ENCODE results near the gene ZNF358.
"Not testable (repeated sequence)": the region's sequence is repeated elsewhere in the genome, so short reads cannot be mapped to it uniquely, and the experiment has no call there.

The ZNF358 gene

DNA sequence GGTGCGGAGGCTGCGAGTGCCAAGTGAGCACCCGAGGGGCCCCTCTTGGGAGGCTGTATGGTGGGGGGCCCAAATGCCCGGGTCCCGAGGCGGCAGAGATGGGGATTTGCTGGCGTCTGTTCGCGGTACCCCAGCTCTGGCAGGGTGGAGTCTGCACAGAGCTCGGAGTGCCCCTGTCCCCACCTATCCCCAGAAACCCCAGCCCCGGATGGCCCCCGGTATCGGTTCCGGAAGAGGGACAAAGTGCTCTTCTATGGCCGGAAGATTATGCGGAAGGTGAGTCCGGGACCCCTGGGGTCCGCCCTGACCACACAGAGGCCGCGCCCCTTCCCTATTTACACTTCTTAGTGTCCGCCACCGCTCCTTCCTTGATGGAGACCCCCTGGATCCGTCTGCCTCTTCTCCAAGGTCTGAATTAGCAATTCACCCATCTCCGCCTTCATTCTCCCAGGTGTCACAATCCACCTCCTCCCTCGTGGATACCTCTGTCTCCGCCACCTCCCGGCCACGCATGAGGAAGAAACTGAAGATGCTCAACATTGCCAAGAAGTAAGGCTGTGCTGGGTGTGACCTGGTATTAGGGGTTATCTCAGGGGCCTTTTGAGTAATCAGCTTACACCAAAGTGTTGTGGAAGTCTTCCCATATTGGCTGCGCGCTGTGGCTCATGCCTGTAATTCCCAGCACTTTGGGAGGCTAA, 20.2 kb downstream of the ZNF358 start:
- no peak for DNase-seq (ENCODE audit: low read depth in 2 of 2)

GRCh38 chr19:7538990-7539389, 23.1 kb downstream of the ZNF358 start:
- not testable (repeated sequence) for DNase-seq (ENCODE audit: low read depth in 2 of 2)

DNA sequence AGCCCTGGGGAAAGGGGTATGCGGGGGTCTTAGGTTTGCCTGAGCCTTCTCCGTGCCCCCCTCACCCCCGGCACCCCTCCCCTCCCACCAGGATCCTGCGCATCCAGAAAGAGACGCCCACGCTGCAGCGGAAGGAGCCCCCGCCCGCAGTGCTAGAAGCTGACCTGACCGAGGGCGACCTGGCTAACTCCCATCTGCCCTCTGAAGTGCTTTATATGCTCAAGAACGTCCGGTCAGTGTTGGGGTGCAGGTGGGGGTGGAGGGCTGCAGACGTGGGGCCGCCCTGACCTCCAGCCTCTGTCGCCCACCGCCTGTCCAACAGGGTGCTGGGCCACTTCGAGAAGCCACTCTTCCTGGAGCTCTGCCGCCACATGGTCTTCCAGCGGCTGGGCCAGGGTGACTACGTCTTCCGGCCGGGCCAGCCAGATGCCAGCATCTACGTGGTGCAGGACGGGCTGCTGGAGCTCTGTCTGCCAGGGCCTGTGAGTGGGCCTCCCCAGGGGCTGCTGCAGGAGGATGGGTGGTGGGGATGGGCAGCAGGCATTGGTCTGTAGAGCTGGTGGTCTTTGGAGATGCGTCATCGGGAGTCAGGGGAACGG, 24.0 kb downstream of the ZNF358 start:
- DNase-seq (ENCODE audit: low read depth in 2 of 2): no peak

GRCh38 chr19:7540761-7541474, 25.0 kb downstream of the ZNF358 start:
- DNase-seq (ENCODE audit: low read depth in 2 of 2): peak; percentile 37 to 57

GRCh38 chr19:7541475-7541824, 25.5 kb downstream of the ZNF358 start:
- no peak for DNase-seq (ENCODE audit: low read depth in 2 of 2)

- DNase-seq (ENCODE audit: low read depth in 2 of 2): no peak
Observed at GRCh38 chr19:7541828-7542443, 26.0 kb downstream of the ZNF358 start.

GRCh38 chr19:7542556-7543348, 26.8 kb downstream of the ZNF358 start:
- no peak for DNase-seq (ENCODE audit: low read depth in 2 of 2)

GRCh38 chr19:7544626-7545025, 28.7 kb downstream of the ZNF358 start:
- no peak for DNase-seq (ENCODE audit: low read depth in 2 of 2)

DNA sequence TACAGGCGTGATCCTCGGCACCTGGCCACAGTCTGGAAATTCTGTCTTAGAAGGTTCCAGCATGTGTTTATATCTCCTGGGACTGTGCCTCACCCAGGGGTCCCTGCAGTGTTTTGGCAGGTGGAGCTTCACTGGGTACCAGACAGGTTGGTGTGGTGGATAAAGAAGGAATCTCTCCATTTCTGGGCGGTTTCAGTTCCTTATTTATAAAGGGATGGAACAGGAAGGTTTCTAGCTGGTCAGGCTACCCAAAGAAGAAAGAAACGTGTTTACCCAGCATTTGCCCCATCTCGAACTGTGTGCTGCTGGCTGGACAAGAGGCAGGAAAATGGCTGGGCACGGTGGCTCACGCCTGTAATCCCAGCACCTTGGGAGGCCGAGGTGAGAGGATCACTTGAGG, 29.4 kb downstream of the ZNF358 start:
- no peak for DNase-seq (ENCODE audit: low read depth in 2 of 2)

- no peak for DNase-seq (ENCODE audit: low read depth in 2 of 2)
Observed at GRCh38 chr19:7545904-7546303, 30.0 kb downstream of the ZNF358 start.

DNA sequence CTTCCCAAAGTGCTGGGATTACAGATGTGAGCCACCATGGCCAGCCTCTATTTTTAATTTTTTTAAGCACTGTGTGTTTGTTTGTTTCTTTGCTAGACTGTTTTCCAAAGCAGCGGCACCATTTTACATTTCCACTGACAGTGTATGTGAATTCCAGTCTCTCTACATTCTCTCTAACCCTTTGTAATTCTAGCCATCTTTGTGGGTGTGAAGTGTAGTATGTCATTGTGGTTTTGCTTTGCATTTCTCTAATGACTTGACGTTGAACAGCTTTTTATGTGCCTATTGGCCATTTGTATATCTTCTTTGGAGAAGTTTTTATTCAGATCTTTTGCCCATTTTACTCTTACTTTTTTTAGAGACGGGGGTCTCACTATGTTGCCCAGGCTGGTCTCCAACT, 31.3 kb downstream of the ZNF358 start:
- DNase-seq (ENCODE audit: low read depth in 2 of 2): no peak

- no peak for DNase-seq (ENCODE audit: low read depth in 2 of 2)
Observed at GRCh38 chr19:7549429-7550148, 33.7 kb downstream of the ZNF358 start.

- DNase-seq (ENCODE audit: low read depth in 2 of 2): no peak
Observed at GRCh38 chr19:7550169-7550770, 34.4 kb downstream of the ZNF358 start.

DNA sequence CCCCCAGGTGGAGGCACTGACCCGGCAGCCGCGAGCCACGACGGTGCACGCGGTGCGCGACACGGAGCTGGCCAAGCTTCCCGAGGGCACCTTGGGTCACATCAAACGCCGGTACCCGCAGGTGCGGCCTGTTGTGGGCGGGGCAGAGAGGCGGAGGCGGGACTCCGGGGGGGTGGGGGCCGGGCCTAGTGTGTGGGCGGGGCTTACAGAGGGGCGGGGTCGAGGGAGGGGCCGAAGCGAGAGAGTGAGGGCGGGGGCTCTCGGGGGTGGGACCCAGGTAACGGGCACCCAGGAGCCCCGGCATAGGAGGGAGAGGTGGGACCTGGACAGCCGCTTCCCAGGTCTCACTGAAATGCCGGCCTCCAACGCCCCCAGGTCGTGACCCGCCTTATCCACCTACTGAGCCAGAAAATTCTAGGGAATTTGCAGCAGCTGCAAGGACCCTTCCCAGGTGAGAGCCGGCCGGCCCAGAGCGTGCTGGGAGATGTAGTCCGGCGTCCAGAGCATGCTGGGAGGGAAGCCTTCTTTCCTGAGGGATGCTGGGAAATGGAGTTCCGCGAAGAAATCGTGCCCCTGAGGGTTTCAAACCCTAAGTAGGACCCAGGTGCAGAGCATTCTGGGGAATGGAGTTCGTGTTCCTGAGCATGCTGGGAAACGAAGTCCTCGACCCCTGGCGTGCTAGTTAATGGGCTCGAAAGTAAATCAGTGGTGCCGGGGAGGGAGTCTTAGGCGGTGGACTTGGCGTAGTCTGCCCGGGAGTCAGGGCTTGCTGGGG, 35.3 kb downstream of the ZNF358 start:
- no peak for DNase-seq (ENCODE audit: low read depth in 2 of 2)

GRCh38 chr19:7552781-7553180, 36.9 kb downstream of the ZNF358 start:
- DNase-seq (ENCODE audit: low read depth in 2 of 2): no peak

DNA sequence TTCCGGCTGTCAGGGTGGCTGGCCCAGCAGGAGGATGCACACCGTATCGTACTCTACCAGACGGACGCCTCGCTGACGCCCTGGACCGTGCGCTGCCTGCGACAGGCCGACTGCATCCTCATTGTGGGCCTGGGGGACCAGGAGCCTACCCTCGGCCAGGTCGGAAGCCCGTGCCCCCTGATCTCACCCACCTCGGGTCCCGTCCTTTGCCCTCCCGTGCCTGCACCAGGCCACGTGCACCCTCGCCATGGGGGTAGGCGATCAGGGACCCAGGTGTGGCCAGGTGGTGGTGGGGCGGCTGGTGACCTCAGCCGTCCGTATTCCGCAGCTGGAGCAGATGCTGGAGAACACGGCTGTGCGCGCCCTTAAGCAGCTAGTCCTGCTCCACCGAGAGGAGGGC, 38.7 kb downstream of the ZNF358 start:
- no peak for DNase-seq (ENCODE audit: low read depth in 2 of 2)

DNA sequence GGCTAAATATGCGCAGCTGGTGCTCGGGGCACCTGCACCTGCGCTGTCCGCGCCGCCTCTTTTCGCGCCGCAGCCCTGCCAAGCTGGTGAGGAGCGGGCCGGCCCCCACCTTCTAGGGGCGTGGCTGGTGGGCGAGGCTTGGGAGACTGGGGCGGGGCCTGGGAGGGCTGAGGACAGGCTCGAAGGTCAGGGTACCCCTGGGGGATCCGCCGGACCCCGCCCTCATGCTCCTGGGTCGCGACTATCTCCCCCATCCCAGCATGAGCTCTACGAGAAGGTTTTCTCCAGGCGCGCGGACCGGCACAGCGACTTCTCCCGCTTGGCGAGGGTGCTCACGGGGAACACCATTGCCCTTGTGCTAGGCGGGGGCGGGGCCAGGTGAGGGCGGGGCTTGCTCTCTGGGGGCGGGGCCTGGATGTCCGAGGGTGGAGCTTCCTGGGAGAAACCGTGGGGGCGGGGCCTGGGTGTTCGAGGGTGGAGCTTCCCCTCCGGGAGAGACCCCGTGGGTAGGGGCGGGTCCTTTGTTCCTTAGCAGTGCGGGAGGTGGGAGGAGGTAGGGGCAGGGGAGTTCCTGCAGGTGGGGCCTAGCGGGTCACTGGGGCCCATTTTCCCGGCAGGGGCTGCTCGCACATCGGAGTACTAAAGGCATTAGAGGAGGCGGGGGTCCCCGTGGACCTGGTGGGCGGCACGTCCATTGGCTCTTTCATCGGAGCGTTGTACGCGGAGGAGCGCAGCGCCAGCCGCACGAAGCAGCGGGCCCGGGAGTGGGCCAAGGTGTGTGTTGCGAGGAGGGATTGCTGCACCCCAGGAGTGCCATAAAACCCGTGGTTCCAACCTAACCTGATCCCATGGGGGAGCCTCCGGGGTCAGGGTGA, 39.3 kb downstream of the ZNF358 start:
- no peak for DNase-seq (ENCODE audit: low read depth in 2 of 2)

- no peak for DNase-seq (ENCODE audit: low read depth in 2 of 2)
Observed at GRCh38 chr19:7556696-7557315, 40.9 kb downstream of the ZNF358 start.

GRCh38 chr19:7558667-7559066, 42.8 kb downstream of the ZNF358 start:
- DNase-seq (ENCODE audit: low read depth in 2 of 2): no peak

Data from stimulated activated CD8-positive, alpha-beta memory T cell treated with anti-CD3 and anti-CD28 coated beads, Interleukin-2, amount 100 ng/mL, for 48 hours (primary cell).